D721Med (cell line): Measurements from ENCODE around the gene BBS4.

ENCODE experiments used
- DNase-seq: peaks from one replicate; pipeline ENCODE4 v3.0.0; 2011; ENCODE audit warnings: low spot score; ENCODE audit not compliant: insufficient read length
- FAIRE-seq: peaks from 2 replicates; lab custom pipeline; 2011; peaks lifted over from hg19 to GRCh38; lab: Jason Lieb, UNC
- CTCF ChIP-seq: IDR thresholded peaks from 2 replicates; pipeline ENCODE4 v1.5.1; 2012; ENCODE audit warnings: mild to moderate bottlenecking, control low read depth; ENCODE audit not compliant: insufficient read depth; ENCODE audit errors: missing control alignments

BBS4 gene

GRCh38 chr15:72774696-72775383, 88.8 kb downstream of the BBS4 start:
- FAIRE-seq (no peak), DNase-seq (no peak)
- TF ChIP-seq CTCF: no peak

GRCh38 chr15:72778796-72779195, 92.8 kb downstream of the BBS4 start:
- TF ChIP-seq CTCF: no peak
- FAIRE-seq: no peak
- no peak for DNase-seq

GRCh38 chr15:72781631-72782030, 95.6 kb downstream of the BBS4 start:
- FAIRE-seq (no peak), DNase-seq (no peak)
- TF ChIP-seq CTCF: no peak

GRCh38 chr15:72782274-72783003, 96.4 kb downstream of the BBS4 start:
- FAIRE-seq: no peak
- TF ChIP-seq CTCF: no peak
- DNase-seq: no peak

- FAIRE-seq (no peak), DNase-seq (no peak)
- TF ChIP-seq CTCF: no peak
Observed at GRCh38 chr15:72783004-72783639, 97.1 kb downstream of the BBS4 start.

GRCh38 chr15:72783640-72784455, 97.8 kb downstream of the BBS4 start, which contains the start of gene ADPGK:
Gene ADPGK, minus strand, starts transcription at chr15:72783758. Its CDS starts 67 bp downstream, at chr15:72783691.
- peak; percentile 47 for TF ChIP-seq CTCF
- FAIRE-seq (peak; percentile 25), DNase-seq (peak; percentile 86)
